H4 (cell line): ENCODE data around the gene ACTR8. TPM values are rescaled to one million over a fixed set of nuclear protein-coding genes. Genes with fewer than 3 reads are reported as not detected.
A peak's percentile ranks its signal among the peaks of the same experiment; 100 is the strongest.
"Not testable (repeated sequence)": the region's sequence is repeated elsewhere in the genome, so short reads cannot be mapped to it uniquely, and the experiment has no call there.

ENCODE experiments used
- DNase-seq: peaks from one replicate; pipeline ENCODE4 v3.0.0-alpha.2; 2015; ENCODE audit warnings: low spot score
- total RNA-seq: library from RNA; depleted of rRNA; stranded (reverse); fragments of >200 nt; shearing (Covaris generic); gene quantifications from 2 replicates; pipeline ENCODE4 v1.2.3, GENCODE V29; 2014; rRNA removed

ACTR8 gene, protein sequence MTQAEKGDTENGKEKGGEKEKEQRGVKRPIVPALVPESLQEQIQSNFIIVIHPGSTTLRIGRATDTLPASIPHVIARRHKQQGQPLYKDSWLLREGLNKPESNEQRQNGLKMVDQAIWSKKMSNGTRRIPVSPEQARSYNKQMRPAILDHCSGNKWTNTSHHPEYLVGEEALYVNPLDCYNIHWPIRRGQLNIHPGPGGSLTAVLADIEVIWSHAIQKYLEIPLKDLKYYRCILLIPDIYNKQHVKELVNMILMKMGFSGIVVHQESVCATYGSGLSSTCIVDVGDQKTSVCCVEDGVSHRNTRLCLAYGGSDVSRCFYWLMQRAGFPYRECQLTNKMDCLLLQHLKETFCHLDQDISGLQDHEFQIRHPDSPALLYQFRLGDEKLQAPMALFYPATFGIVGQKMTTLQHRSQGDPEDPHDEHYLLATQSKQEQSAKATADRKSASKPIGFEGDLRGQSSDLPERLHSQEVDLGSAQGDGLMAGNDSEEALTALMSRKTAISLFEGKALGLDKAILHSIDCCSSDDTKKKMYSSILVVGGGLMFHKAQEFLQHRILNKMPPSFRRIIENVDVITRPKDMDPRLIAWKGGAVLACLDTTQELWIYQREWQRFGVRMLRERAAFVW
- total RNA-seq, result 14.1 and 22.3 TPM in 2 replicates

DNA sequence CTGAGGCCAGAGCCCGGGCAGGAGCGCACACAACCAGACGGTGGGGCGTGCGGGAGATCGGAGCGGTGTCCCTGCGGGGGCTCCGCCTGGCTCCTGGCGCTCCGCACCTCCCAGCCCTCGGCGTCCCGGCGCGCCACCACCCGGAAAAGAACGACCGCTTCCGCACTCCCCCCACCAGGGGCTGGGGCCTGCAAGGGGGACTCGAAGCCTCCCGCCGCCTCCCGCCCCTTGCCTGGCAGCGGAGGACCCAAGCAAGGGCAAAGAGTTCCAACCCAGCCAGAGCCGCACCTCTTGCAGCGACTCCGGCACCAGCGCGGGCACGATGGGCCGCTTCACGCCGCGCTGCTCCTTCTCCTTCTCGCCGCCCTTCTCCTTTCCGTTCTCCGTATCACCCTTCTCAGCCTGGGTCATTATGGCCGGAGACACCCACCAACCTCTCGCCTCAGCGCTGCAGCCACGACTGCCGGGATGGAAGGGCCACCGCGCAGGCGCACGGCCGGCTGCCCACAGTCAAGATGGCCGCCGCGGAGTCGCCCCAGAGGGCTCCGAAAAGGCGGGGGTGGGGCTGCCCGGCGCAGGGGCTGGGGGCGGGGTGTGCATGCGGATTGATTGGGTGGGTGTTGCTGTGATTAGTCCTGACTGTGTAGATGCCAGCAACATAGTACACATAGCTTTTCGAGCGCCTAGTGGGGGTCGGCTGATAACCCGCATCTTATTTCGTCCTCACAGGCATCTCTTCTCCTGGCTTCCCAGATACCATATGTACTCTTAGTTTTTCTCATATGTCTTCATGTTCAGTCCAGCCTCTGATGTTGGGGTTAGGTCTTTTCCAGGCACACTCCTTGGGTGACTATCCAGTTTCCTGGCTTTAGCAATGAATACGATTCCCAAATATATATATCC is at the start of gene ACTR8:
TSS of gene ACTR8 (minus strand) at position 462 of the 903 bp plus-strand sequence. CDS start at position 411, 51 bp downstream.
- peak; percentile 47 for DNase-seq

DNA sequence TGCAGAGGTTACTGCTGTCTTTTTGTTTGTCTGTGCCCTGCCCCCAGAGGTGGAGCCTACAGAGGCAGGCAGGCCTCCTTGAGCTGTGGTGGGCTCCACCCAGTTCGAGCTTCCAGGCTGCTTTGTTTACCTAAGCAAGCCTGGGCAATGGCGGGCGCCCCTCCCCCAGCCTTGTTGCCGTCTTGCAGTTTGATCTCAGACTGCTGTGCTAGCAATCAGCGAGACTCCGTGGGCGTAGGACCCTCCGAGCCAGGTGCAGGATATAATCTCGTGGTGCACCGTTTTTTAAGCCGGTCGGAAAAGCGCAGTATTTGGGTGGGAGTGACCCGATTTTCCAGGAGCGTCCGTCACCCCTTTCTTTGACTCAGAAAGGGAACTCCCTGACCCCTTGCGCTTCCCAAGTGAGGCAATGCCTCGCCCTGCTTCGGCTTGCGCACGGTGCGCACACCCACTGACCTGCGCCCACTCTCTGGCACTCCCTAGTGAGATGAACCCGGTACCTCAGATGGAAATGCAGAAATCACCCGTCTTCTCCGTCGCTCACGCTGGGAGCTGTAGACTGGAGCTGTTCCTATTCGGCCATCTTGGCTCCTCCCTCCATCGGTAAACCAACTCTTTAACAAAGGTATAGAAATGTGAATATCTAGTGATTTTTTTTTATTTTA is 45.4 kb upstream of the ACTR8 start:
- not testable (repeated sequence) for DNase-seq

DNA sequence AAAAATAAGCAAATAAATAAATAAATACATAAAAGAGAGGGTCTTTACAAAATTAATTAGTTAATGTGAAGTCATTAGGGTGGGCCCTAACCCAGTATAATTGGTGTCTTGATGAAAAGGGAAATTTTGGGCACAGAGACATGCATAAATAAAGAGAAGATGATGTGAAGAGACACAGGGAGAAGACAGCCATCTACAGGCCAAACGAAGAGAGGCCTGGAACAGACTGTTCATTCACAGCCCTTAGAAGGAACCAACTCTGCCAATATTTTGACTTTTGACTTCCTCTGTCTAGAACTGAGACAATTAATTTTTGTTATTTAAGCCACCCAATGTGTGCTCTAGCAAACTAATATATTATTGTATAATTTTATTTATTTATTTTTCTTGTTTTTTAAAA is 39.3 kb upstream of the ACTR8 start:
- DNase-seq, result no peak

DNA sequence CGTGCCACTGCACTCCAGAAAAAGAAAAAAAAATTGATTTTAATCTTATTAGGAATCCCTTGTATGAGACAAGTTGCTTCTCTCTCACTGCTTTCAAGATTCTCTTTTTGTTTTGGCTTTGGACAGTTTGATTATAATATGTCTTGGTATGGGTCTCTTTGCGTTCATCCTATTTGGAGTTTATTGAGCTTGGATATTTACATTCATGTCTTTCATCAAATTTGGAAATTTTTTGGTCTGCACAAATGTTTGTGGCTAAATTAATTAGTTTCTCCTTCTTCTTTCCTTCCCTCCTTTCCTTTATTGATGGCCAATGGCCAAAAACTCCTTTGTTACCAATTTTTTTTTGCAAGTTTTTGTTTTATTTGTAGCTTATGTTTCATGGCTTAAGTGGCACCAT is 37.8 kb upstream of the ACTR8 start:
- no peak for DNase-seq

DNA sequence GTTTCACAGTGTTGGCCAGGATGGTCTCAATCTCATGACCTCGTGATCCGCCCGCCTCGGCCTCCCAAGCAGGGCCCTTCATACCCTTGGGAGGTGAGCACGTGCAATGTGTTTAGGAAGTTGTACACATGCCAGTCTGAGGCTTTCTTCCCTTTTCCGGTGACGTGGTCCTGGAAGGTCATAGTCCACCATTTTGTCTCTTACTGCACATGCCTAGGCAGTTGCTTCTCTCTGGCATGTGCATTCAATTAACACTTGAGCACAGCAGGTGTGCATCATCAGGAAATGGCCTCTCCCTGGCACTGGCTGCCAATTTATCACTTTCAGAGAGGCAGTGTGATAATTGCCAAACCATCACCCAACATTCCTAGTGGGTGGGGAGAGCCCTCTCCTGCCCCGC is 31.4 kb upstream of the ACTR8 start:
- DNase-seq, result no peak

DNA sequence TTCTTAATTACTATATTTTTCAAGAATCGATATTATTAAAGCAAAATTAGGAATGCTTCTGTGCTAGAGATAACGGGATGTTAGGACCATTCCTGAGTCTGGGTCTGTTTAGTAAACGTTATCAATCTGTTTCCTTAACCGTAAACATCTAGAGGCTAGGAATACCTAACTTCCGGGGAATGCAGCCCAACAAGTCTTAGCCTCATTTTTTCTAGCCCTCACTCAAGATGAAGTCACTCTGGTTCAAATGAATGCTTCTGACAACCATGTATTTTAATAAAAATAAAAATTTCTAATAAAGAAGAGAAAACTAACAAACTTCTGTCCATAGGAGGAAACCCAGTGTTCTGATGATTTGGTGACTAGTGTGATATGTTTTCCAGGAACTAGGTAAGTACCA is 20.8 kb upstream of the ACTR8 start:
- DNase-seq, result no peak

DNA sequence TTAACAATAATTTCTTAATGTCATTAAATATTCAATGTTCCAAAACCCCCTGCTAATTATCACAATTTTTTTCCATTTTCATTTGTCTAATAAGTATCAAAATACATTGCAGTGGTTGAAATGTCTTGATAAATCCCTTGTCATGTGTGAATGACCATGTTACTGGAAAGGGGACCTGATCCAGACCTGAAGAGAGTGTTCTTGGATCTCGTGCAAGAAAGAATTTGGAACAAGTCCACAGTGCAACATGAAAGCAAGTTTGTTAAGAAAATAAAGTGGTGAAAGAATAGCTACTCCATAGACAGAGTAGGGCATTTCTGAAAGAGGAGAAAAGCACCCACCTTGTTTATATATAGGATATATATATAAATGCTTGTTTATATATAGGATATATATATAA is 20.1 kb upstream of the ACTR8 start:
- DNase-seq, result no peak

DNA sequence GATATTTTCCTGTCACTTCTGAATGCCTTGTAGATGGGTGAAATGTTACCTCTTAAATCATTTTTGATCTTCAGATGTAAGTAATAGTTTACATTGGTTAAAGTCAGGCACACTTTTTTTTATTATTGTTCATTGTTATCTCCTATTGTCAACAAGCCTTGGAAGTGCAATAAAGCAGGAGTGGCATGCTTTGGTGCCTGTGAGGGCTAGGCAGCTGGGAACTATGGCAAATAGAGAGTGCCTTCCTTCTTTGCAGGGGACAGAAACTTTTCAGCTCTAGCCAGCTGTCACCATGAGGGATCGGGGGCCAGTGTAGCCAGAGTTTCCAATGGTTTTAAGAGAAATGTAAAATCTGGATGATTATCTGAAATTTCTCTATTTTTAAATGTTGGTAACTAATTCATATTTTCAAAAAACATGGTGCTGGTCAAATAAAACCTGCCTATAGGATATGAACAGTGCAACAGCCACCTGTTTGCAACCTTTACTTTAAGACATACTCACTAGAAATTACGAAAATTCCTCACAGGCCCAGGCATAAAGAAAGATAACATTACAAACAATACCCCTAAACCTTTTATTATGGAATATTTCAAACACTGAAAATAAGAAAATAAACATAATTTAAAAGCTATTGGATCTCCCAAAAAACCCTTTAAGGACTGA is 18.8 kb upstream of the ACTR8 start:
- DNase-seq, result no peak

DNA sequence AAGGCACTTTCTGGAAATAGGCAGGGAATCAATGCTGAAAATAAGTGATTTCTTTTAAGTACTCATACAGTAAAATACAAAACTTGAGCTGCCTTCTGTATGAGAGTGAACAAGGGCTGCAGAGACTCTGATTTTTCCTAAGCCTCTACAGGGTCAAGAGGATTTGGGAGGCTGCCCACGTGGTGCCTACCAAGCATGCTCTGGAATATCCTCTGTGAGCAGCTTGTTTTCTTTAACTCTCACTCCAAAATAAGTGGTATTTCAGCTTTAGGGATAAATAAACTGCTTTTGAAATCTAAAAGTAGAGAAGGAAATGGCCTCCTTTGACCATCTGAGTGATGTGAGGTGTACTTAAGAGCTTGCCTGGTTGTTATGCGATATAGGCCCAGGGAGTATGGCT is 17.8 kb upstream of the ACTR8 start:
- no peak for DNase-seq

DNA sequence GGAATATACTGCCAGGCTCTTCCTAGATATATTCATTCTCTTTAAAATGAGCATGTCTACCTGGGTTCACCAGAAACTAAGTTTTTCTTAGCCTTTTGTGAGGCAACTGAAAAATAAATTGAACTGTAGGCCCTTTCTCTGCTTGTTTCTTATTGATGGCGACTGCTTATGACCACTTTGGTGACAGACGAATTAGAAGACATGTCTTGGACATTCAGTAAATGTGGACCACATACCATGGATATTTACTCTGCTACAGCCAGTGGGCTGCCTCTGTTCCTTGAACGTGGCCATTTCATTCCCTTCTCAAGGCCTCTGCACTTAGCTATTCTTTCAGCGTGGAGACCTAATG is 10.3 kb upstream of the ACTR8 start:
- no peak for DNase-seq

DNA sequence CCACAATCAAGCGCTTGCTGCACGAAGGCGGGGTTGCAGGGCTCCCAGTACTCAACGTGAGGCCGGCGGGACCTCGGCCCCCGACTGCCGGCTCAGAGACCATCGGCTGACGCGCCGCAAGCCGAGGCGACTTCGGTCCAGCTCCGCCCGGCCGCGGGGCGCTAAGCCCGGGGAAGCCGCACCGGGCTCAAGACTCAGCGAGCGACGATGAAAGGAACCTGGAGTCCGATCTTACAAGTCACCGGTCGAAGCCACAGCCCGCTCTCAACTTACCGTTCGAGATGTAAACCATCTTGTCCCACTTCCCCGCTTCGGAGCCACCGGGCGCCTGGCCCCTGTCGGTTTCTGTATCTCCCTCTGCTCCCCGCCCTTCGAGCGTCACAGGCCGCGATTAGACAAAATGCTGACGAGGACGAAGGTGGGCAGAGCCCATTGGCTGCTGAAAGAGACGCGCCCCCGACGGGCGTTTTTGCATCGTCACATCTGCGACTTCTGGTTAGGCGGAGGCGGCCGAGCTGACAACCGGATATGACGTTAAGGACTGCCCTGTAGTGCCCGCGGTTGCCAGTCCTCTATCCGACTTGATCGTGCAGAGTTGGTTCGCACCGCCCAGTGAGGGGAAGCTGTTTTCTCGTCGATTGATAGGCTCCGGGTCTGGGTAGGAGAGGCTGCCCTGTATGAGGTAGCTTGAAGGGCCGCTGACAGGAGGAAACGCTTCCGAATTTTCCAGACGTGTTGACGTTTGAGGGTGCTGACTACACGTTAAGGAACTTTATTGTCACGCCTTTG is 9.7 kb upstream of the ACTR8 start, which contains the start of gene SELENOK:
TSS of gene SELENOK (minus strand) at position 363 of the 789 bp plus-strand sequence.
- peak; percentile 96 for DNase-seq

DNA sequence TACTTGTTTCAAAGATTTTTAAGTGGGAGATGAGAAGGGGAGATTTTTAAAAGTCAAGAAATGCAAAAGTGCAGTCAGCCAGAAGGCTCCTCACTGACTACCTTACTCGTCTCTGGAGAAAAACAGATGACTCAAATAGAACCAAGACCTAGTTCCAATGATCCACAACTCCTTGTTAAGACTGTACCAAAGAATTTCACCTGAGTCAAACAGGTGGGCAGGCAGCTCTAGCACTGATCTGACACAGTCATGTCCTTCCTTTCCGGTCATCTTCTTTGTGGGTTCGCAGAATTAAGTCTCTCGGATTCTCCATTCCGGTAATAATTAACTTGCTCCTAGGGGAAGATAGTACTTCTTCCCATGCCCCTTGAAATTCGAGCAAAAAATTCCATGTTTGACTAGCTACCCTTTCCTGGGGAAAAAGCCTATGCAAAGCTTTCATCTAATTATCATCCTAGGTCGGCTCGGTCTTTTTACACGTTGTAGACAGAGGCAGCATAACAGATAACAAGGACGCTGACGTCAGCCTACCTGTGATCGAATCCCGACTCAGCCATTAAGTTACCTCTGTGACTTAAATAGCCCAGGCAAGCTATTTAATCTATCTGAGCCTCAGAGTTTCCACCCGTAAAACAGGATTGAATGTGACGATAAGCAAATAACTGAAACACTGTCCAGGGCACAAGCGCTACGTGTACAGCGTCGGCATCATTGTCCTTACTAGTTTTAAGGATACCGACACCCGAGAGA is 8.9 kb upstream of the ACTR8 start:
- DNase-seq, result peak; percentile 9

DNA sequence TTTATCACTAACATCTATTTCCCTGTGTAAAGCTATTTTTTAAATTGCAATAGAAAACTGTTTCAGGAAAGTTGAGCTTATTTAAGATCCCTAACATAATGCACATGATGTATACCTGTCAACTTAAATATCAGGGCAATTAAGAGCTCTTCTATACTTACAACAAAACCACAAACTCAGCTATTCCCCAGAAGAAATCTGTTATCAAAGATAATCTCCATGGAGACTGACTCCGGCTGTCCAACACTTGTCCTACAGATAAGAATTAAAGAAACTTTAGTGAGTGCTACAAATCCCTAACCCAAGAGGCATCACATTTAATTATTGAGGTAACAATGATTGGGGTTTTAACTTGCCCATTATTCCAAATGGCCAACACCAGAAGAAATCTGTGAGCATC is 6.3 kb upstream of the ACTR8 start:
- DNase-seq, result no peak

DNA sequence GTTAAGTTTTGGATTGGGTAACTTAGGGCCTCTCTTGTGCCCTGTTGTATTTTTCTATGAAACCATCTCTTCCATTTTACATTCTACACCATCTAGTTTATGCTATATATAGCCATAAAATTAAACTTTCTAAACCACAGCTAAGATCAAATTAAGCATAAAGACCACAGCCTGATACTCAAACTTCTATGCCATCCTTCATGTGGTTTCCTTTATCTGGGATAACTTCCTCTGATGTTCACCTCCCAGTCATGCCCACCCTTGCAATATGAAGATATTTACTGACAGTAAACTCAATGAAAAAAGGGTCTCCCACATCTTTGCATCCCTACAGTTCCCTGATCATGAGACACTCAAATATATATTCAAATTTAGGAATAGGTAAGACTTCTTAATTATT is 5.5 kb upstream of the ACTR8 start:
- no peak for DNase-seq

DNA sequence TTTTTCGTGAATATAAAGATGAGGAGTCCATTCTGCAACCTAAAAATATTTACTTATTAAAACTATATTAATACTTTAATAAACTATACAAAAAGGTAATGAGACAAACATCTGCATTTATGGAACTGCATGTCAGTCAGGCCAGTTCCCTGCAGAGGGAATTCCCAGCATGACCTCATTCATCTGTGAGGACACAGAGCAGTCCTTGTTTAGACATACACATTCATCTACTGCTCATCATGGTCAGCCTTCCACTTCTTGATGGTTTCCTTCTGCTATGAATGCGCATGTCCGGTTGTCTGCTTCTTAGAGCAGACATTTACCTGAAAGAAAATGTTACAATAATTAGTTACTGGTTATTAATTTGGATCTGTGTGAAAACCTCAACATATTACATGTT is 3.3 kb upstream of the ACTR8 start:
- no peak for DNase-seq

DNA sequence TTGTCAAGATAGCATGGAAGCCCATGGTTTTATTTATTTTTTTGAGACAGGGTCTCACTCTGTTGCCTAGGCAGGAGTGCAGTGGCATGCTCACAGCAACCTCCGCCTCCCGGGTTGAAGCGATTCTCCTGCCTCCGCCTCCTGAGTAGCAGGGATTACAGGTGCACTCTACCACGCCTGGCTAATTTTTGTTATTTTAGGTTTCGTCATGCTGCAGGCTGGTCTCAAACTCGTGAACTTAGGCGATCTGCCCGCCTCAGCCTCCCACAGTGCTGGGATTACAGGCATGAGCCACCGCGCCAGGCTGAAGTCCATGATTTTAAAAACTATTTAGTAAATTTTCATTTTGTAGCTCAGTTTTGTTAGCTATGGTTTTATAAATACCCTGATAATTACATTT is 2.7 kb upstream of the ACTR8 start:
- no peak for DNase-seq

DNA sequence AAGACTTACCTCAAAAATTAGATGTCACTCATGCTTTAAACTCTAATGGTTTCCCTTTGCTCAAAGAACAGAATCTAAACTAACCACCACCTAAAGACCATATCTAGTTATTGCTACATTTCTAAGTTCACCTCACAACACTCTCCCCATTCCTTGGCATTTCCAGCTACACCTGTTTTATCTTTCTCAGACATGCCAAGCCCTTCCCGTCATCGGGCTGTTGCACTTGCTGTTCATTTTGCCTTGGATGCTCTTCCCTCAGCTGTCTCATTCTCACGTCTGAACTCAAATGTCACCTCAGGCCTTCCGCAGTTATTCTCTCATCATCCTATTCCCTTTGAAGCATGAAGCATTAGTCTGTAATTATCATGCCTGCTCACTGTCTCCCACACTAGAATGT is 1.1 kb upstream of the ACTR8 start:
- DNase-seq, result no peak

DNA sequence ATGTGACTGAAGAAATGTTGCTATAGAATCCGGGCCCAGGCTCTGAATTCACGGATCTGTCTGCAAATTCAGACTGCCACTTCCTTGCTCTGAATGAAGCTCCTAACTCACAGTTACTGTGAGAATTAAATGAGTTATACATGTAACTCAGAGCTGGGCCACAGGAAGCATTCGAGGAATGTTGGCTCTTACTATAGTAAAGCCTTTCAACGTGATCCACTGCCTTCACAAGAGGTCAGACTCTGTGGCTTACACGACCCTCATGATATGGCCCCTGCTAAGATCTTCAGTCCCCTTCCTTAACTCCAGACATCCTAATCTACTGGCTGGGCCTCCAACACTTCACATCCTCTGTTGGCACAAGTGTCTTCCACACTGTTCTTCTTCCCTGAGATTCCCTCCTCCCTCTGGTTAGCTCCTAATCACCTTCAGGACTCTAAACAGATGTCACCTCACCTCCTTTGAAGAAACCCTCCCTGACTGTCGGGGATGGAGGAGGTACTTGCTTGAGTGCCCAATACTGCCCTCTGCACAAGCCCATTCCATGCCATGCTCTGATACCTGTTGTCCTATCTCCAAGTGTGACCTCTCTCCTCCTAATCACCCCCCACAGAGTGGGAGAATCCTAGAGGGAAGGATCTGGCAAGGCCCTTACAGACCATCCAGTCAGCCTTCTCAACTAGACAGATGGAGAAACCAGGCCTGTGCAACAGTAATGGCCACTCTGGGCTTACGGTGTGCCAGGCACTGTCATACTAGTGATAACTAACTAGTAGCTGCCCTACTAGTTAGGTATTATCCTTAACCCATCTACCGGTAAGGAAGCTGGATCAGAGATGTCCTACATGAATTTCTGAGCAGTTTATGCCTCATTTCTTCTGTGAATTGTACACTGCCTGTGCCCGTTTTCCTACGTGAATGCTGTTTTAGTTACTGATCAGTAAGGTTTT is 1.3 kb downstream of the ACTR8 start:
- no peak for DNase-seq
